Fibroblast of skin of abdomen (primary cell): ENCODE results near the gene SLC13A2.

Source experiments
- DNase-seq: peaks from one replicate; pipeline ENCODE4 v3.0.0-alpha.2; 2013

SLC13A2 gene

DNA sequence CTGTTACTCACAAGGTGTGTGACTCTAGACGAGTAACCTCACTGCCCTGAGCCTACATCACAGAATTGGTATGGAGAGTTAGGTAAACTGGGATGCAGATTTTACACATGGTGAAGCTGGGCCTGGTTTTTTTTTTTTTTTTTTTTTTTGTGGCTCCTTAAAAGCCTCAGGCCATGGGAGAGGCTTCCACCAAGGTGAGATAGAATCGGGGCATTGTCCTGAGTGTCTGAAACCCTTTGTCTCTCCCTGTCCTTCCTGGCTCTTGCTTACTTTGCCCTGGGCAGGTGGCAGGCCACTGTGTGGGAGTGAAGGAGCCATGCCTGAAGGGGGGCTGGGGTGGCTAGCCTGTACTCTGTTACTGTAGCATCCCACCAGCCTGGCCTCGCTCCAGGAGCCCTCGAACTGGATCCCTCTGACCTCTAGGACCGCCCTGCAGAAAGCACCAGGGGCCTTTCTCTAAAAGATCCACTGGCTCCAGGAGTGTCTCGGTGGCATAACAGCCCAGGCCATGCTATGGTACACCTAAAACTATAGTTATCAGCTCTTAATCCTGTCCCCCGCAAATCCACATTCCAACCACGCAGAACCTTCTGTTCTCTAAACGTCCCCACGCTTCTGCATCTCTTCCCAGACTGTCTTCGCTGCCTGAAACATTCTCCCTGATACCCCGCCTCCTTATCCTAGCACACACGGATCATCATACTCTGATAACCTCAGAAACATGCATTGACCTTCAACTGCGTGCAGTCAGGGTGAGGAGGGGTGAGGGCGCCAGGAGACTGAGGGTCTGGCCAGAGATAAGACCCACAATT lies 1.7 kb upstream of the SLC13A2 start:
- DNase-seq: no peak

DNA sequence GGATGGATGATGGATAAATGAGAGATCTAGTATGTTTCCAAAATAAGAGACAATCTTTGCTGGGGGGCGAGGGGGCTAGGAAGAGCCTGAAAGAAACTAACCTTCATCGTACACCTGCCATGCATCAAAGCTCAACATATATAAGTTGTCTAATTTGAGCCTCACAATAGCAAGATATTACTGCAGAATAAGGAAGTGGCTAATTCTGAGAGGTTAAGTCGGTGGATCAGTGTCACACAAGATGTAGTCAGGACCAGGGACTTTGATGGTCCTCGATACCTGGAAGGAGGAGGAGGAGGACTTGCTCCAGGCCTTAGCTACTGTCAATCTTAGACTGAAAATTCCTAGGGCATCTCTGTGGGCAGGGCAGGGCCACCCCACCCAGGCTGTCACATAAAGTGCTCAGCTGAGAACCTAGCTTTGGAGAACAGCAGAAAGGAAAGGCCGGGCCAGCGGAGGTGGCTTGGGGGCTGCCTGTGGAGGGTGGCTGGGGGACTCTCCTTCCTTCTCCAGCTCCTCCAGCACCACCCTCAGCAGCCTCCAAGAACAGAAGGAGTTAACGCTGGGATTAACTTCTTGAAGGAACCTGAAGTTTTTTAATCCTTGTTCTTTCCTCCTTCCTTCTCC lies 460 bp upstream of the SLC13A2 start:
- DNase-seq: no peak

DNA sequence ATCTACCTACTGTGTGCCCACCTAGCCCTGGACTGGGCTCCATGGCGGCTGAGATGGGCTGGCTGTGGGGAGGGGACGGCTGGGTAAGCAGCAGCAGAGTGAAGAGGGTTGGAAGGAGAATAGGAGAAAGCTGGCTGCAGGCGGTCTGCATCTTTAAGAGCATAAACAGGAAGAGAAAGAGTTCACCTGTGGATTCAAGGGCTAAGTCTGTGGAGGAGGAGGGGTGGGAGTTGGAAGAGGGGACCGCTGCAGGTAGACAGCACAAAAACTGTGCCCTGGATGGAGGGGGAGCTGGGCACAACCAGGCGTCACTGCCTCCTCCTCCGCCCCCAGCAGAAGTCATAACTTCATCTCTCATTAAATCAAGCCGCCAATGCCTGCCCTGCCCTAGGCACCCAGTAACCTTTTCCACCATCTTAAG lies 677 bp downstream of the SLC13A2 start:
- no peak for DNase-seq

DNA sequence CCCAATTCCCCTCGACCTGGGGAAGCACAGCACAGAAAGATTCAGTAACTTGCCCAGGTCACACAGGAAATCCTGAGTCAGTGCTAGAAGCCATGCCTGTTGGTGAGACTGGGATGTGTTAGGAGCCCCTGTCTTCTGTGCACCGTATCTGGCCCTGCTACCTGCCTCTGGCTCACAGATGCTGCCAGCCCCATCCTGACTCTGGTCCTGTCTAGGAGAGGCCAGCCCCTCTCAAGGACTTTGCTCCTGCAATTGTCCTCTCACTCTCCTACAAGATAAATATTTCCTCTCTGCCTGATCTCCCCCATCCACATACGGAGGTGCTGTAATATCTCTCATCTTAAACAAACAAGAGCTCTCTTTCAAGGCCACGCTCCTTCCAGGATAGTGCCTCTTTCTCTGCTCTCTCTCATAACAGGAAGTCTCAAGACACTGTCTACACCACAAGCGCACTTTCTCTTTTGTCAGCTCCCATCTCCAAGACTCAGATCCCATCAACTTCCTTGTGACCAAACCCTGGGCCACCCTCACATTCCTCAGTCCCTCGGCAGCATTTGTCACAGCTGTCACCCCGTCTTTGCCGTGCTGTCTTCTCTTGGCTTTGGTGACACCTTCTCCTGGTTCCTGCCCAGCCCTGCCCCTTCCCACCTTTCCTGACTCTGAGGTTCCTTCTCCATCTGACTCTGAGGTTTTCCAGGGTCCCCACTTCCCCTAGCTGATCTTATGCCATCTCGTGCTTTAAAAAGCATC lies 1.9 kb downstream of the SLC13A2 start:
- DNase-seq: no peak

DNA sequence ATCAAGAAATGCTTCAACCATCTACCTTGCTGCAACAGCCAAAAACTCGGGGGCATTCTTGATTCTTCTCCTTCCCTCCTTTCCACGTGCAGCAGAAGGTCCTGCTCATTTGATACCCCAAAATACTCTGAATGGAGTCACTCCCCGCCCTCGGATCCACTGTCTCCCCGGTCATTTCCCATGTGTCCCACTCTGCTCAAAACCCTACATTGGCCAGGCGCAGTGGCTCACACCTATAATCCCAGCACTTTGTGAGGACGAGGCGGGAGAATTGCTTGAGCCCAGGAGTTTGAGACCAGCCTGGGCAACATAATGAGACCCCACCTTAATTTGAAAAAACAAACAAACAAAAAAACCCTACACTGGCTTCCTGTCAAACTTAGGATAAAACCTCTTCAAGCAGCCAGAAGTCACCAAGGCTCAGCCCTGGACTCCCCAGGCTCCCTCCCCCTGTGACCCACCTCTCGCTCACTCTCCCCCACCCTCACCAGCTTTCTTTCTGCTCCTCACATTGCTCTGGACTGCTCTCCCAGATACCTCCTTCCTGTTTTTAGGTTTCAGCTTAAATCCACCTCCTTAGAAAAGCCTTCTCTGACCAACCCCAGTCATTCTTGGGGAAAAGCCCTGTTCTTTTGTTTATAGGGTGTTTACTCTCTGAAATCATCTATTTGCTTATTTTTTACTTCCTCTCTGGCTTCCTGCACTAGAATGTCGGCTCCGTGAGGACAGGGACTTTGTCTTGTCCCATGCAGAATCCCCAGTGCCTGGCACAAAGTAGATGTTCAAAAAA lies 2.8 kb downstream of the SLC13A2 start:
- no peak for DNase-seq

DNA sequence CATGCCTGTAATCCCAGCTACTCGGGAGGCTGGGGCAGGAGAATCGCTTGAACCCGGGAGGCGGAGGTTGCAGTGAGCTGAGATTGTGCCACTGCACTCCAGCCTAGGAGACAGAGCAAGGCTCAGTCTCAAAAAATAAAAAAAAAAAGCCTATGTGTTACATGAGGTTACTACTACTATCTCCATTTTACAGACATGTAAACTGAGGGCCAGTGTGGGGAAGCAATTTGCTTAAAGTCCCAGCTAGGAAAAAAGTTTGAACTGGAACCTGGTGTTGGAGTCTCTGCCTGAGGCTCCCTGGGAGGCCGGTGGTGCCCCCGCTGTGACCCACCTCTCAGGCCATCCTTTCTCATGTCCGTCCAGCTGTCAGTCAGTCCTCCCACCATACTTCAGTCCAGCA lies 4.5 kb downstream of the SLC13A2 start:
- no peak for DNase-seq

DNA sequence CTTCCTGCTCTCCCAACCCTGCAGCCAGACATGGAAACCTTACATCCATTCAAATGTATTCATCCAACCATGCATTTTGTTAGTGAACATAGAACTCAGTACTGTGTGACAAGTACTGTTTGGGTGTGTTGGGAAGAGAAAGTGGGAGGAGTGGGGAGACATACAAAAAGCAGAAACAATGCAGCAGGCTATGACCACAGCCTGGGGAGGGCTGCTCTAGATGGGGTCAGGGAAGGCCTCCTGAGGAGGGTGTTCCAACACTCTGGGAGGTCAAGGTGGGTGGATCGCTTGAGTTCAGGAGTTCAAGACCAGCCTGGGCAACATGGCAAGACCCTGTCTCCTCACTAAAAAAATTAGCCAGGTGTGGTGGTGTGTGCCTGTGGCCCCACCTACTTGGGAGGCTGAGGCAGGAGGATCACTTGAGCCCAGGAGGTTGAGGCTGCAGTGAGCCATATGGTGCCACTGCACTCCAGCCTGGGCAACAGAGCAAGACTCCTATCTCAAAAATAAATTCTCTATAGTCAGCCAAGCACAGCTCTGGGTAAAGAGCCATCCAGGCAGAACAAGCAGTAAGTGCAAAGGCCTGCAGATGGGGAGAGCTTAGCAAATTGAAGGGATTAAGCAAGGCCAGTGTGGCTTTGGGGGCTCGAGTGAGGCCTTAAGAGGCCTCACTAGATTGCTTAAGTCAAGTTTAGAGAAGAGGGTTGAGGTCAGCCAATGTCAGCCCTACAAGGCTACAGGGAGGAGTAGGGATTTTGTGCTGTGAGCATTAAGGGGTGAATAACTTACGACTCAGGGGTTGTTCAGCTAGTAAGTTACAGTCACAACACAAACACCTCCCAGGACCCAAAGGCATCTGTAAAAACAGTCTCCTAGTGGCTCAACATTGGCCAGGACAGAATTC lies 5.5 kb downstream of the SLC13A2 start:
- DNase-seq: no peak

DNA sequence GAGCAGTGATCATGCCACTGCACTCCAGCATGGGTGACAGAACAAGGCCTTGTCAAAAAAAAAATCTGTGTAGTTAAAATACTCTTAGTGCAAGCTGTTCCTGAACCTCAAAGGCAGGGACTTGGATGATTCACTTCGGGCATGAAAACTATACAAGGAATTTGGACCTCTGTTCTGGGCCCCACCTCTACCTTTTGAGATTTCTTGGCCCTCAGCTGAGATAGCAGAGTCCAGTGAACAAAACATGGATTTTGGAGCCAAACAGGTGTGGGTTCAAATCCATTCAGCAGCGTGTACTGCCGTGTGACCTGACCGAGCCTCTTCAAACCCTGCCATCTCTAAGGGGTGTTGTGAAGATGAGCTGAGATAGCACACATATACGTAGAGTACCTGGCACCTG lies 6.8 kb downstream of the SLC13A2 start:
- no peak for DNase-seq

DNA sequence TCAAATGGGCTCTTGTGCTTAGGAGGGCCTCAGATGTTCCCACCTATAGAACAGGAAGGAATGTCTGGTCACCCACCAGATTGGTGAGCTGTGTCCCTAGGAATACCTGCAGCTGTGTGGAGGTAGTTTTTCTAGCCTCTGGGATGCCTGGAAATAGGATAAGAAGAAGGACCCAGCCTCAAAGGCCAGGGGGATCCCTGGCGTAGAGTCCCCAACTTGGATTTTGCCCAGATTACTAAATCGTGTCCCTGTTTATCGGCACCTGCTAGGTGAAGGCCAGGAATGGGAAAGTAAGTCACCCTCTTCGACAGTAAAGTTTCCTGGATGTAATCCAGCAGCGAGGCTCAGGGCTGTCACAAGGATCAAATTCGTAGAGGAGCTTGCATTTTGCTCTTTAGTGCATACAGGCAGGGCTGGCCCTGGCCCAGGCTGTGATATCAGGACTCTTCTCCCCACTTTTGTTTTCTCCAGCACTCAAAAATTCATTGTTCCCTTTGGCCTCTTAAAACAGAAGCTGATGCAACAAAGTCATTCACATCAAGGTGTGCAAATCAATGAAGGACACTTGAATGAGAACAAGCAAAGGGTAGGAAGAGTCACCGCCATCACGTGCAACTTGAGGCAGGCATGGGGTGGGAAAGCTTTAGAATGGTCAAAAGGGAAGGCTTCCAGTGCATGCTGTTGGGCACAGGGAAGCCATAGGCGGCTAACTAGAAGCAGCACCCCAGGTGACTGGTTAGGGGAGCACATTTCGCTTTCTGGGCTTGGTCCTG lies 7.5 kb downstream of the SLC13A2 start:
- no peak for DNase-seq

DNA sequence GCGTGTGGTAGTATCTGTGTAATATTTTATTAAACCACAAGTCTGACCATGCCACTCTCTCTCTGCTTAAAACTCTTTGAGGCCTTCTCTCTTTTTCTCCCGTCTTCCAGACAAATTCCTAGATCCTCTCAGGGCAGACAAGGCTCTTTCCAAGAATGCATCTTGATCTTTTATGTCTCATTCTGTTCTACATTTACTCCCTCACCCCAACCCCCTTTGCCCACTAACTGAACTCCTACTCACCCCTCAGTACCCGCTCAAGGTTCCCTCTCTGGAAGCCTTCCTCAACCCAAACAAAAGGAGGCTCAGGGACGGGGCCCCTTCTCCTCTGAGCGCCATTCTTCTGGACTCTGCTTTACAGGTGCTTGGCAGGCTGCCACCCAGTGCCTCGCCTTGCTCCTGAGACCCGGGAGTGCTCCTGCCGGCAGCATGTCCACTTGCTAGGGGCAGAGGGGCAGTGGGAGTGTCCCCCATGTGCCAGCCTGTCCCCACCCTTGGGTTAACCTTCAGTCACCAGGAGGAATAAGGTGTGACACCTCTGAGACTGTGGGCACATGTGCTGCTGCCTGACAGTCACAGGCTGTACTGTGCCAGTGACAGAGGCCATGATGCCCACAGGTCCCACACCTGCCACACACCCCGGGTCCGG lies 9.2 kb downstream of the SLC13A2 start:
- DNase-seq: no peak

DNA sequence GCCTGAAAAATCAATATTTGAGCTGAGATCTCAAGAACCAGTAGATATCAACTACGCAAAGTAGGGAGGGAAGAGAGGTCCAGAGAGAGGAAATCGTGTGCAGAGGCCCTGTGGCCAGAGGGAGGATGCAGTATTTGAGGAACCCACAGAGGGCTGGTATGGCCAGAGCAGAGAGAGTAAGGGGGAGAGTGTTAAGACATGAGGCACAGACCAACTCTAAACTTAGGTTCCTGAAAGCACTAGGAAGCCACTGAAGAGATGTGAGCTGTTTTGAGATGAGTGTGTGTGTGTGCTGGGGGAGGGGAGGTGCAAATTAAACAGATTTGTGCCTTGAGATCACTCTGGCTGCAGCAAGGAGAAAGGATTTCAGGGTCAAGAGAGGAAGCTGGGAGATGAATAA lies 10.9 kb downstream of the SLC13A2 start:
- no peak for DNase-seq

DNA sequence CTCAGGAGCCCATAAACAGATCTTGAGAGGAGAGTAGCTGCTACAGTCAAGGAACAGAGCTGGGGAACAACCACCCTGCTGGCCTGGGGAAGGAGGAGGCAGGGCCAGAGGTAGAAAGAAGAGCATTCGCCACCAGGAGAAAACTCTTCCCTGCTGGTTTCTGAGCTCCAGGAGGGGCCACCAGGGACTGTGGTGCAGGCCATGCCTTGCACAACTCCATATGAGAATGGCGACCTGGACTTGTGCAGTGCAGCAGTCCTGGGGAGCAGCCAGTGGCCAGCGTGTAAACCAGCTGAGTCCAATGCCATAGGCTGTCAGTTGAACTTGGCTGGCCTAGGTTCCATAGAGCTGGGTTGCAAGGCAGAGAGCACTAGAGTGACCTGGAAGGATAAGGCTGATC lies 11.6 kb downstream of the SLC13A2 start:
- no peak for DNase-seq

DNA sequence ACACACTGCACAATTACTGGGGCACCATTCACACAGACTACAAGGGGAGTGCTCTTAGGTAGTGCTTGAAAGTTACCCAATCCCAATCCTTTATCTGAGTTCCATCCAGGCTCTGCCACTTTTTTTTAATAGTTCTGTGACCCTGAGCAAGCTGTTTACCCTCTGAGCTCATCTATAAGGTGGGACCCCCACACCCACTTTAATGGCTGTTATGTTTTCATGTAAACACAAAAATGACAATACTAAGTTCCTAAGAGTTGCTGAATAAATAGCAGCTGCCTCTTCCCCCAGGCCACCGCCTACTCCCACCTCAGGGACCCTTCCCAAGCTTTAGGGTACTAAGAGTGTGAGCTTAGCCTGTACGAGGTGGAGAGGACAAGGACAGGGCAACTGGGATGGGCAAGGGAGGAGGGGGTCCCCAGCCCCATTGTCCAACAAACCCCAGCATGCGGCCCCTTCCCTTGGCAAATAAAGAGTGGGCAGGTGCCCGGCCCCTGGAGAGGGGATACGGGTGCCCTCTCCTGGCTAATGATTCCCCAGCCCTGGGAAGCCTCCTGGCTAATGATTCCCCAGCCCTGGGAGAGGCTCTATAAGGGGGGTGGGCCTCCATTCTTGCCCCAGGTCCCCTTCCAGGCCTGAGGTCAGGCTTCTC lies 14.6 kb downstream of the SLC13A2 start:
- DNase-seq: no peak

DNA sequence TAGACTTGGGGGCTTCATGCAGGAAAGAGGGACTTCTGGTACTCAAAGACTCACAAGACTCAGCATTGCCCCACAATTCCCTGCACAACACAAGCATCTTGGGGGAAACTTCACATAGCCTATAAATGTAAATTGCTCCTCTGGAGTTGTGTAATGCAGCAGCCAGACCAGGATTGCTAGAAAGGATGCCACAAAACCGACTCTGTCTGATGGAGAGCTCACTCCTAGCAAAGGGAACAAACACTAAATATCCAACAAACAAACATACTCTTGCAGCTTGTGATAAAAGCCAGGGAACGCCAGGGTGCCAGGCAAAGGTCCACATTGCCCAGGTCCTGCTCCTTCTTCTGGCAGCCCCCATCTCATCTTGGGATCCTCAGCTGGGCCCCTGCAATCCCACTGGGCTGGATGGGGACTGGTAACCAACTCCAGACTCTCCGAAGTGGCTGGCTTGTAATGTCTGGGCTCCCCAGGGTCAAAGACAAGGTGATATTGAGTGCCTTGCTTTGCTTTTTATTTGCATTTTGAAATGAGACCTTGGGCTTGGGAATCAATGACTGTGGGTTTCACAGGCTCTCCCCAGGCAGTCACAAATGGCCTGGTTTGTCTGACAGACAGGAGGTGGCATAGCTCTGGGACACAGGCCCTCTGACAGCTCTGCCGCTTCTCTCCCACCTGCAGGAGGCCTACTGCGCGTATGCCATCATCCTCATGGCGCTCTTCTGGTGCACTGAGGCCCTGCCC lies 15.3 kb downstream of the SLC13A2 start:
- no peak for DNase-seq

DNA sequence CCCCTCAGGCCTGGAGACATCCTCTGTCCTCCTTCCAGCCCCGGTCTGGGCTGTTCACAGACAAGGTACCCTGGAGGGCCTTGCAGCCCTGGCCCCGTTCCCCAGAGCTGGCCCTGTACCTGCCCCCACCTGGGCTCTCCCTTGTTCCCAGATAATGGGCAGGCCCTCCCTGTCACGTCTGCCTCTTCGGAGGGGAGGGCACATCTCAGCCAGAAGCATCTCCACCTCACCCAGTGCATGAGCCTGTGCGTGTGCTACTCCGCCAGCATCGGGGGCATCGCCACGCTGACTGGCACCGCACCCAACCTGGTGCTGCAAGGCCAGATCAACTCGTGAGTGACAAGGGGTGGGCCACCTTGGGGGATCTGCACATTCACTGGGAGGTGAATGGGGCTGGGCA lies 17.8 kb downstream of the SLC13A2 start:
- DNase-seq: no peak

DNA sequence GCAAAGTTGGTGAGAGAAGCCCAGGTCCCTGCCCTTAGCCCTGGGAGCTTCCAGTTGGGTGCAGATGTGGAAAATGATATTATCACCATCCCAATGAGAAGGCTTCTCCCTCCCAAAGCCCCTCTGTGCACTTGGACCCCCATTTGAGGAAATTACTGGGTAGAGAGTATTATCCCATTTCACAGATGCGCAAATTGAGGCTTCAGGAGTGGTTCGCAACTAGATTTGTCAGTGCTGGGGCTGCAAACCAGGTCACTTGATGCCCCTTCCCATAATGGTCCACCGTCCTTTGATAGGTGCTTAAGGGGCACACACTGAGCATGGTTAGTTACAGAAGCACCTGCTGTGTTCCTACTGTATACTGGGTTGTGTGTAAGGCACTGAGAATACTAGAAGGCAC lies 18.4 kb downstream of the SLC13A2 start:
- DNase-seq: no peak

DNA sequence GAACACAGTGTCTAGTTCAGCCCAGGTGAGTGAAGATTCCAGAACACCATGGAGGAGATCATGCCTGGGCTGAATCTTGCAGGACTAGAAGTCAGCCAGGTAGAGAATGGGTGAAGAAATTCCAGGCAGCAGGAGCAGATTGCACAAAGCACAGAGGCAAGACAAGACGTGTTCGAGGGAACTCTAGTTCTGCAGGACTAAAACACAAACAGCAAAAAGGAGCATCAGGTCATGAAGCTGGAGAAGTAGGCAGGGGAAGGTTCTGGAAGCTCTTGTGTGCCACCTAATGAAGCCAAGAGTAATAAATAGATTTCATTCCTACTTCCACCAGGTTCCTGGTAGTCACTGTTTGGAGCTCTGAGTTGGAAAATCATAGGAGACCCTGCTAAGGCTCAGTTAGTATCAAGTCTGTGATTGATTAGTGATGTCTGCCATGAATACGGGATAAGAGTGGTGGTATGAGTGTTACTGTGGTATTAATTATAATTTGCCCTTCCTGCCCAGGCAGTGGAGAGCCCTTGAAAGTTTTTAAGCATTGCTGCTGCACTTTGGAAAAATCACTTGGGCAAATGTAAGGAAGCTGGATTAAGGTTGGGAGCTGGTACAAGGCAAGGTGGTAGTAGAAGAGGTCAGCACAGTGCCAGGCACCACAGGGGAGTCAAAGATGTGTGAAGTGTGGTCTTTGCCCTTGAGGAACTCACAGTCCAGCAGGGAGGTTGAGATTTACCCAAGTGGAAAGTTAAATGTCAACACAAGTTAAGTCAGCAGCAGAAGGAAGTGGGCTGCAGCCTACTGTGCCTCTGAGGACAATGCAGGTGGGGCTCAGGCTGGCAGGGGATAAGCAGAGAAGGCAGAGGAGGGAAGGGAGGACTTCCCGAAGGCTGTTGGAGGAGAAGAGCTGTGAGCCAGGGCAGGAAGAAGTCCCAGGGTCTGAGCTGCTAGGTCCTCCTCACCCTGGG lies 19.2 kb downstream of the SLC13A2 start:
- no peak for DNase-seq

DNA sequence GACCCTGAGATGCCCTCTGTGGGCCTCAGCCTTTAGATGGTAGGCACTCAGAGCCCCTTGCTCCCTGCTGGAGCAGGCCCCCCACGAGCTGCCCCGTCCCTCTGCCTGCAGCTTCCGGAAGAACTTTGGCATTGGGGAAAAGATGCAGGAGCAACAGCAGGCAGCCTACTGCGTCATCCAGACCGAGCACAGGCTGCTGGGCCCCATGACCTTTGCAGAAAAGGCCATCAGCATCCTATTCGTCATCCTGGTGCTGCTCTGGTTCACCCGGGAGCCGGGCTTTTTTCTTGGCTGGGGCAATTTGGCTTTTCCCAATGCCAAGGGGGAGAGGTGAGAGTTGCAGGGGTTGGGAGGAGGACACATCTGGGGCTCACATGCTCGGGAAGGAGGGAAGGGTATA lies 20.0 kb downstream of the SLC13A2 start:
- peak; percentile 6 for DNase-seq
